PC-9 (cell line): Measurements from ENCODE around the gene RAB11FIP4.

ENCODE experiments used
- EZH2 ChIP-seq: fragments of 200-600 bp; sonication (generic); IDR thresholded peaks from 2 replicates; pipeline ENCODE4 v1.8.0; 2017; ENCODE audit warnings: antibody characterized with exemption, low read depth
- TF ChIP-seq, protein P1 (sequence below): fragments of 200-600 bp; sonication (generic); conservative IDR thresholded peaks from 2 replicates; pipeline ENCODE4 v1.6.1; 2017; ENCODE audit warnings: mixed run types, antibody characterized with exemption, mild to moderate bottlenecking, moderate library complexity

GRCh38 chr17:31584438-31585279, 193.2 kb downstream of the RAB11FIP4 start:
- TF ChIP-seq, protein P1, sequence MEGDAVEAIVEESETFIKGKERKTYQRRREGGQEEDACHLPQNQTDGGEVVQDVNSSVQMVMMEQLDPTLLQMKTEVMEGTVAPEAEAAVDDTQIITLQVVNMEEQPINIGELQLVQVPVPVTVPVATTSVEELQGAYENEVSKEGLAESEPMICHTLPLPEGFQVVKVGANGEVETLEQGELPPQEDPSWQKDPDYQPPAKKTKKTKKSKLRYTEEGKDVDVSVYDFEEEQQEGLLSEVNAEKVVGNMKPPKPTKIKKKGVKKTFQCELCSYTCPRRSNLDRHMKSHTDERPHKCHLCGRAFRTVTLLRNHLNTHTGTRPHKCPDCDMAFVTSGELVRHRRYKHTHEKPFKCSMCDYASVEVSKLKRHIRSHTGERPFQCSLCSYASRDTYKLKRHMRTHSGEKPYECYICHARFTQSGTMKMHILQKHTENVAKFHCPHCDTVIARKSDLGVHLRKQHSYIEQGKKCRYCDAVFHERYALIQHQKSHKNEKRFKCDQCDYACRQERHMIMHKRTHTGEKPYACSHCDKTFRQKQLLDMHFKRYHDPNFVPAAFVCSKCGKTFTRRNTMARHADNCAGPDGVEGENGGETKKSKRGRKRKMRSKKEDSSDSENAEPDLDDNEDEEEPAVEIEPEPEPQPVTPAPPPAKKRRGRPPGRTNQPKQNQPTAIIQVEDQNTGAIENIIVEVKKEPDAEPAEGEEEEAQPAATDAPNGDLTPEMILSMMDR = no peak
- TF ChIP-seq EZH2 = no peak
